Anterior cingulate cortex (tissue), 58 donors: ENCODE data around the gene COL20A1.
A peak's percentile ranks its signal among the peaks of the same experiment; 100 is the strongest.

Experiments used
- DNase-seq, 58 donors: peaks; one replicate each; lab custom pipeline; 2025; lab: John Stamatoyannopoulos, UW

The COL20A1 gene

DNA sequence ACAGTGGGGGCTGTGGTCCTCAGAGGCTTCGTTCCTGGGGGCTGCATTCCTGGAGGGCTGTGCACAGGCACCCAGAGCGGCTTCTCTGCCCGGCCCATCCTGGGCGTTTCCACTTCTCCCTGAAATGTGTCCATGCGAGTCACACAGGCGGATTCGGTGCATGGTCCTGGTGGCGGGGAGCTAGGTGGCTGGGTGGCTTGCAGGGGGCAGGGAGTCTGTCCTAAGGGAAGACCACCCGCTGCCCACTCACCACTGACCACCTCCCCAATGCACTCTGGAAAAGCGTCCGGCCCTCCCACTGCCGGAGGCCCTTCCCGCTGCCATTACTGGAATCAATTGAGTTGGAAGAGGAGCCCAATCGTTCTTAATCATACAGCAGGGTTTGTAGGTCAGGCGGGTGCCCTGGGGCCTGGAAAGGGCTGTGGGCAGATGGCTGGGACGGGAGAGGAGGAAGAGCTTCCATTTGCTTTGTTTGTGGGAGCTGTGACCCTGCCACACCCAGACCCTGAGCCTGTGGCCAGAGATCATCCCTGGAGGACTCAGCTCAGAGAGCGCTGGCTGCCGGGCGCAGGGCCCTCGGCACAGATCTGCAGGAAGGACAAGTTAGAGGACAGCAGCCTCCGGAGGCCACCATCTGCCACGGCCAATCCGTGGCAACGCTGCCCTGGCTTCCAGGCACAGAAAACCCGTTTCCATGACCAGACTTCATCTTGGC lies 61.8 kb downstream of the COL20A1 start:
- no peak for DNase-seq

DNA sequence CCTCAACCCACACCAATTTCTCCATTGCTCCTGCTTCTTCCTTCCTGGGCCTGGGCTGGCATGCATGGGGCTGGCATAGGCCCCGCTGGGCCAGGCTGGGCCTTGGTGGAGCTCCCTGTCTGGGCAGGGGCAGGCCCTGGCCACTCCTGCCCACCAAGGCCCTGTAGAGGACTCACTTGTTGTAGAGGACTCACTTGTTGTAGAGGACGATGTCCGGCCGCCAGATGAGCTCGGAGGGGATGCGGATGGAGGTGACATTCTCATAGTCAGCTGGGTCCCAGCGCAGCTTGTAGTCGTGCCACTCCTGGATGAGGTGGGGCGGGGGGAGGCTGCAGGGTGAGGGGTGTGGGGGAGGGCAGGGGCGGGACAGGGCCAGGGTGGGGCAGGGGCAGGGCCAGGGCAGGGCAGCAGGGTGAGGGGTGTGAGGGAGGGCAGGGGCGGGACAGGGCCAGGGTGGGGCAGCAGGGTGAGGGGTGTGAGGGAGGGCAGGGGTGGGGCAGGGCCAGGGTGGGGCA lies 62.9 kb downstream of the COL20A1 start:
- no peak for DNase-seq

DNA sequence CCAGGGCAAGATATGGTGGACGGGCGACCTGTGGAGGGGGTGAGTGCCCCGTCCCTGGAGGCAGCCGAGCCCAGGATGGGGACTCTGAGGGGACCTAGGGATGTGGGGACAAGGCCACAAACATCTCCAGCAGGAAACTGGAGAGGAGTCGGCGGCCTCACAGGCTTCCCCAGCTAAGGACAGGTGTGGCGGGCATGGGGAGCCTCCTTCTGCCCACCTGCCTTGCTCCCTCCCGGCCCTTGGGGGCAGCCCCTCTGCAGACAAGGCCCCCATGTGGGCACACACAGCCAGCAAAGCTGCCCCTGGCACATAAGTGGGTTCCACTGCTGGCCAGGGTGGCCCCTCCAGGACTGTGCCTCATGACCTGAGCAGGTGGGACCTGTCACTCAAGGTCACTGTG lies 63.5 kb downstream of the COL20A1 start:
- DNase-seq: no peak

DNA sequence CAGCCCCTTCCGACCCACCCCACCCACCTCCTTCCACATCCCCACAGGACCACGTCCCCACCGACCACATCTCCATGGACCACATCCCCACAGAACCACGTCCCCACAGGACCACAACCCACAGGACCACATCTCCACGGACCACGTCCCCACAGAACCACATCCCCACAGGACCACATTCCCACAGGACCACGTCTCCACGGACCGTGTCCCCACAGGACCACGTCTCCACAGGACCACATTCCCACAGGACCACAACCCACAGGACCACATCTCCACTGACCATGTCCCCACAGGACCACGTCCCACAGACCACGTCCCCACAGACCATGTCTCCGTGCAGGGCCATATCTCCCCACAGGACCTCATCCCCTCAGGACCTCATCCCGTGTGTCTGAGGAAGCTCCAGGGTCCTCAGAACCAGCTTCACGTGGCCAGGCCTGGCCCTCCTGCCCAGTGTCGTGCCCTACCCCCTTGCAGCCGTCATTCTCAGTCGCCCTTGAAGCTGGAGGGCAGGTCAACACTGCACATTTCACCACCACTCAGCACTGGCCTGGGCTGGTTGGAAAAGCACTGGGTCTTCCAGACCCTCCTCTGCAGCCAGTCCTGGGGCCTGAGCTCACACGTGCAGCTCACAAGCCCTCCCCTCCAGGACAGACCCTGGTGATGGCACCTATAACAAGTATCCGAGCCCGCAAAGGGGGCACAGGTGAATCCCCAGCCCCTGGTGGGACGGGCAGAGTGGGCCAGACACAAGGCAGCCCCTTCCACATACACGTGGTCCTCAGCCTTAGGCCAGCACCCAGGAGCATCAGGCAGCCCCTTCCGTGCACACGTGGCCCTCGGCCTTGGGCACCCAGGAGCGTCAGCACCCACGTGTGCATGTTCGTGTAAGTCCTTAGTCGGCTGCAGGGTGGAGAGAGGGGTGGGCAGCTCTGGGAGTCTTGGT lies 64.2 kb downstream of the COL20A1 start:
- DNase-seq: no peak

DNA sequence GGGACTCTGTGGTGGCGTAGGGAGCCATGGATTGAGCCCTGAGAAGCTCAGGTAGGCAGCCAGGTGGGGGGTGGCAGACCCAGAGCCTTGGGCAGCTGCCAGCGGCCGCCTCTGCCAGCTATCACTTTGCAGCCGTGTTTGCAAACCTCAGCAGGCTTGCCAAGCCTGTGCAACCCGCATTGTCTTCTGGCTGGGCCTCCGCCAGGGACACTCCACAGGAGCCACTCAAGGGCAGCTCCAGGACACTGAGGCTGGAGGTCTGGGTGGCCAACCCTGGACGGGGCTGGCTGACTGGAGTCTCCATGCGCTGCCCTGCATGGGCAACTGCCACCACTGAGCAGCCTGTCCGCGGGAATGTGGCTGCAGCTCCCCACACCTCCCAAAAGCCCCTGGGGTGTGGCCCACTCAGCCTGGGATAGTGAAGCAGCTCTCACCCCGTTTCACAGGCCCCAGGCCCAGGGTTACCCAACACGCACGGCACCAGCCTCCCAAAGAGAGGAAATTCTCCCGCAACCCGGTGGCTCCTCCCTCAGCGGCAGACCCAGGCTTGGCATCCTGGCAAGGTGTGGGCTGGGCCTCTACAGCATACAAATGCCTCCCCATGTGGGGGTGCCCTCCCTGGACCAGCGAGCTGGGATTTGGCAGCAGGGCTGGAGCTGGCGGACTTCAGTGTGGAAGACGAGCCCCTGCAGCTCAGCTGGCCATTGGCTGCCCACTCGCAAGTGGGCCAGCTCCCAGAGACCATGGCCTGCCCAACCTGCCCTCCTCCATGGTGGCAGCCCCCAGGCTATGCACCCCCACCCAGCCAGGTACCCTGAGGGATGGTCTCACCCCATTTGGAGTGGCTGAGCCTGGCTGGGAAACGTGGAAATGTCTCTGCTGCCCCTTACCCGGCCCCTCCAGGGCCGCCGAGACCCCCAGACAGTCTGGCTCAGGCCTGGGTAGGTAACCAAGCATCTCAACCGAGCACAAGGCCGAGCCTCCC lies 65.2 kb downstream of the COL20A1 start:
- peak in 22 of 58 donors; percentile 10 to 79 (median 32) for DNase-seq

DNA sequence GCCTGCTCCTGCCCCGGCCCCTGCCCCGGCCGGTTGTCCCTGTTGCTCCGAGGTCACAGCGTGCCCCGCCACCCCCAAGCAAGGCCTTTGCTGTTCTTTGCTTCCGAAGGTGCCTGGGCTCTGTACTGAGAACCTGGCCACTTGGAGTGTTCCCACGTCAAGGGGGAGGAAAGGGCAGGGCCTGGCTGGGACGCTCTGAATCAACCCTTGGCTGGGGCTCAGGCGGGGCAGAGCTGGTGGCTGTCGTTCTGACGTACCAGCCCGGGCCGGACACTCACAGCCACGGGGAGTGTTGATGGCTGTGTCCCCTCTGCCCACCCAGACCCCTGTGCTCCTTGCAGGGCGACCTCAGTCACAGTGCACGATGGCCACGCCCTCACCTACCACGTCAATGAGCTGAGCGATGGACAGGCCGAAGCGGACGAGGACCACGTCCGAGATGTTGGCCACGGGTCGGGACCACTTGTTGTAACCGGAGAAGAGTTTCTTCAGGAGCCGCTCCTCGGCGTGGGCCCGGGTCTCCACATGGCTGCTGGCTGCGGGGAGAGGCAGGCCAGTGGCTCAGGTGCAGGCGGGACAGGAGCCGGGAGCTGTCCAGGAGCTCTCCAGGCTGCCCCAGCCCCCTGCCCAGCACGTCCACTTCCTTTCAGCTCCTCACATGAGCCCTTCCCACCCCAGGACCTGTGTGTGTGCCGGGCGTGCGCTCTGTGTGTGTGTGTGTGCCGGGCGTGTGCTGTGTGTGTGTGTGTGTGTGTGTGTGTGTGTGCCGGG lies 66.4 kb downstream of the COL20A1 start:
- no peak for DNase-seq

DNA sequence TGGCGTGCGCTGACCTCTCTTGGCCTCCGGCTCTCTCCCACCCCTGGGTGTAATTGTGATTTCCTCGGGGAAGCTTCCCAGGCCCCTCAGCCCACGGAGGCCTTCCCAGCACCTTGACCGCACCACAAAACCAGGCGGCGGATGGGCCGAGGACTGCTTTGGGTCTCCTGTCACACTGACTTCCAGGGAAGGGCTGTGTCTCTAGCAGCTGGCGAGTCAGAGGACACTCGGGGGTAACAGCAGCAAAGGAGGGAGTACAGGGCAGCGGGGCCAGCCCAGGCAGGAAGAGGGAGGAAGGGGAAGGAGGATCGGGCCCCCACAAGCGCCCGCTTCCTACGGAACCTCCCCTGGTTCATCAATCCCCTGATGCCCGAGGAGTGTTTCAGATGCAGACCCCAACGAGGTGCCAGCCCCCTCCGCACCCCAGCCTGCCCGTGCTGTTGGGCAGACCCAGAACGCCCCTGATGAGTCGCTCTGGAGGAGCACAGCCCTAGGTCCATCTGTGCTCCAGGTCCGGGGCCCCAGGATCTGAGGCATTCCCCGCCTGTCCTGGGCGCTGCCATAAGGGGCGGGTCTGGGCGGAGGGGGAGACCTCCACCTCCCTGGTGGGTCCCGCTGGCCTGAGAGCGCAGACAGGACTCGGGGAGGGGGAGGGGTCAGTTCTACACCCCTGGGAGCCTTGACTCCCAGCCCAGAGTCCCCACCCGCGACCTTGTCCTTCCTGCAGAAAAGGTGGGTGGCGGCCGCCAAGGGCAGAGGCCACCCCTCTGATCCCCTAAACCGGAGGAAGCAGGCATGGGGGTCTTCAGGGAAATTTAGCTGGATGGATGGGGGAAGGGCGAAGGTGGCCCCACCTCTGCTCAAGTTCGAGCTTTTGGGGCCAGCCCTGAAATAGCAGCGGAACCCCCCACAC lies 67.2 kb downstream of the COL20A1 start:
- peak in 1 of 58 donors; percentile 45 for DNase-seq

DNA sequence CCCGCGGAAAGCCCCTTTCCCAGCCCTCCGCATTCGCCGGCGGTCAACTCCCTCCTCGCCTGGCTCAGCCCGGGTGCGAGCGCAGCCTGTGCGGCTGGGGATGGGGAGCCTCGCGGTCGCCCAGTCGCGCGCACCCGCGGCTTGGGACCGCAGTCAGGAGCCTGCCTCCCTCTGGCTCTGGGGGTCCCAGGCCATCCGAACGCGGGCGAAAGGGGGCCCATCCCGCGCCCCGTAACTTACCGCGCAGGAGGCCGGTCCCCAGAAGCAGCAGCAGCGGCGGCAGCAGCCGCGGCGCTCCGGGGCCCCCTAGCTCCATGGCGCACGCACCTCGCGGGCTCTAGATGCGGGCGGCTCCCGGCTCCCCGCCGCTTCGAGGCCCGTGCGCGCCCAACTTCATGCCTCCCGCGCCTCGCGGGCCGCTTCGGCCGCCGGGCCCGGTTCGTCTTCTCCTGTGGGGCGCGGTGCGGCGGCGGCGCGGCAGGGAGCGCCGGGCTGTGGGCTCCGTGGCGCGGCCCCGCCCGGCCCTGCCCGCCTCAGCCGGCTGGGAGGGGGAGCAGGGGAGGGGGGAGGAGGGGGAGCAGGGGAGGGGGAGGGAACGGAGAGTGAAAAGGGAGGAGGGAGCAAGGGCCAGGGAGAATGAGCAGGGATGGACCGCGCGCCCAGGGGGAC lies 68.0 kb downstream of the COL20A1 start, which contains the start of gene CHRNA4:
Gene CHRNA4 (minus strand): TSS at position 500 of the 669 bp plus-strand sequence. CDS start 184 bp downstream, at position 316.
- peak in 5 of 58 donors; percentile 17 to 58 (median 29) for DNase-seq

DNA sequence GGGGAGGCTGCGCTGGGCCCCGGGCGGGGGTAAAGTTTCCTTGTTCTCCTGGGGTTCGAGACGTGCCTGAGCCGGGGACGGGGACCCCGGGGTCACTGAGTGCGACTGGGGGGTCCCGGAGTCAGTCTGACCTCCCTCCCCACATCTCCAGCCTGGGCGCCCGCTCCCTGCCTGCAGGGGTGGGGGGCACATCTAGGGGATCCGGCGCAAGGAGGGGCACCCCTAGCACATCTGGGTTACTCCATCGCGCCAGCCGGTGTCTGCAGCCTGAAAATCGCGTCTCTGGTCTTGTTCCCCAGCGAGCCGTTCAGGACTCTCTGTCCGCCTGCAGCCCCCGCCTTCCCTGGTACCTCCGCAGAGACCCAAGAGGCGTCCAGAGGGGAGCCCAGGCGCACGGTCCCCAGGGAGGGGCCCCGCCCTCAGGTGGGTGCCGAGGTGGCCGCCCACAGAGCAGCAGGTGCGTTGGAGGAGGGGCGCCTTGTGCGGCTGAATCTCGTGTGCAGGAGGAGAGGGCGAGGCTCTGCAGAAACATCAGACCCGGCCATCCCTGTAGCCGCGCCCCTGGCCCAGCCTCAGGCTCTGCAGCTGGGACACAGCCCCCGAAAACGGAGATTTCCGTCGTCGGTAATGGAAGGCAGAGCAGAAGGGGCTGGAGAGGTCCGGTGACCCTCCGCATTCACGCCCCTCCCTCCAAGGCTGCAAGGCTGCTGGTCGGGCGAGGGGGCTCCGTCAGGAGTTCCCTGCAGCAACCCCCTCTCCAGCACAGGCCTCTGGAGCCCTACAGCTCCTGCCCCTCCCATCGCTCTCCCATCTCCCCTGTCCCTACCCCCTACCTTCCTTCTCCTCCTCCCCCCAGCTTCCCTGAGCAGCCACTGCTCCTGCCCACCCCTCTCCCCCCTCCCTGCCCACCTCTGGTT lies 68.8 kb downstream of the COL20A1 start:
- no peak for DNase-seq

DNA sequence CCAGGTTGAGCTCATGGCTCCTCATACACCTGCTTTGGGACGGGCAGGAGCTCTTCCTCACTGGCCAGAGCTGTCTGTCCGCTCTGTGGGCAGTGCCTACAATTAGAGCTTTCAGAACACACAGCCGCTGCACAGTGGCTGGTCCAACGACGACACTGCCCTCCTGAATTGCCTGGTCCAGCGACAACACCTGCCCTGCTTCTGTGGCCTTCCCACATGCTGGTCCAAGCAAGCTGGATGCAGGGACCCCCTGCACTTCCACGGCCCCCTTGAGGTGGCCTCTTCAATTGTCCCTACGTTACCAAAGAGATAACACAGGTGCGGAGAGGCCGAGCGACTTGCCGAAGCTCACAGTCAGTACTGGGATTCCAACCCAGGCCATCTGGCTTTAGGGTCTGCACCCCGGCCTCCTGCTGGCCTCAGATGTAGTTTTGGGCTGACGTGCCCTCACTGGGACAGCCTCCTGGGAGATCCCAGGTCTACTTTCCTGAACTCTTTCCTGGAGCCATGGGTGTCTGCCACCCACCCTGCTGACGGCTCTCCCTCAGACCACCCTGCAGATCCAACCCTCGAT lies 69.5 kb downstream of the COL20A1 start:
- DNase-seq: no peak

DNA sequence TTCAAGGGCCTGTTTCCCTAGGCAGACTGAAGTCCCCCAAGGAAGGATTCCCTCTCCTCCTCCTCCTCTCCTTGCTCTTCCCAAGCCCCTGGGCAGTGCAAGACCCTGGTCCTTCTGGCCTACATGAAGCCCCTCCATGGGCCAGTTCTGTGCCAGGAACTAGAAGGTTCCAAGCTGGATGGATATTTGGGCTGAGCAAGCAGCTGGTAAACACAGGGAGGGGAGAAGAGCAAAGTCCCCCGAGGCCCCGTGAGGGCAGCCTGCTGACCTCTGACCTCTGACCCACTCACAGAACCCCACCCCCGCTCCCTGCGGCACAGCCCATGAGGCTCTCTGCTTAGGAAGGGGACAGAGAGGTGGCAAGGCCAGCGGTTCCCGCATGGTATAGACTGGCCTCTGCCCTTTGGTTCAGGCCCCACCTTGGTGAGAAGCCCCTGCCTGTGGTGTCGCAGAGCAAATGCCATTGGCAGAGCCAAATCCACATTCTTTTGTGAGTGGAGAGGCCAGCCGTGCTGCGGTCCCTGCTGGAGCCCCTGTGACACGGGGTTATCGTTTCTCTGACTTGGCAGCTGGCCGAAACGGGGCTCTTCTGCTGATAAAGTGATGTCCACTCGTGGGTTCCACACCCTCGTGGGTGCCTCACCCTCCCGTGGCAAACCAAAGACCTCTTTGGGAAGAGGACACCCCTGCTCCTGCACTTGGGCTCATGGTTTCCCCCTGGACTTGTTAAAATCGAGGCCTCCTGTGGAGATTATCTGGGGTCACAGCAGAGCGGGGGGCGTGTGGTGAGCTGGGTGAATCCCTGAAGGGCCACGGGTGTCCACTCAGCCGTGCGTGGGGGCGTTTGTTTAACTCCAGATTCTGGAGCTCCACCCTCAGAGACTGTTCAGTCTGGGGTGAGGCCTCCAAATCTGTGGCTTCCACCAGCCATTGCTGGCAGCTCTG lies 70.3 kb downstream of the COL20A1 start:
- no peak for DNase-seq

DNA sequence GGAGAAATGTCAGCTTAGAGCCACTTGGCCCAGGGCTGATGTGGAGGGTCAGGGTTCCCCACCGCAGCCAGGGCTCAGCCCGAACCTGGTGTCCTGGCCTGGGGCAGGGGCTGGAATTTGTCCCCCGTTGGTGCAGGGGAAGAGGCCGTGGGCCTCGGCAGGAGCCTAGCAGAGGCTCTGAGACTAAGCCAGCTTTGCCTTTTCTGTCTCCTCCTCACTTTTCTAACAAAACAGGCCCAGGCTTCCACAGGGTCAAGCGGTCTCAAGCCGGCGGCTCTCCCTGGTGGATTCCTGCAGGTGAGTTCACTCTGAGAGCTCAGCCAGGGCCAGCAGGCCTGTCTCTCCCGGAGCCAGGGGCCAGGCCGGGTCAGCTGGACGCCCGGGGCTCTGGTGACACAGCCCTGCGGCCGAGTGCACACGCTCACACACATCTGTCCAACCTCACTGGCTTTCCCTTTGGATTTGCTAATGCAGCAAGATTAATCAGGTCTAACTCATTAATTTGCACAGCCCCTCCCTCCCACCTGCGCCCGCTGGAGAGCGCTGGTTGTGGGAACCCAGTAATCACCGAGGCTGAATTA lies 71.1 kb downstream of the COL20A1 start:
- no peak for DNase-seq

DNA sequence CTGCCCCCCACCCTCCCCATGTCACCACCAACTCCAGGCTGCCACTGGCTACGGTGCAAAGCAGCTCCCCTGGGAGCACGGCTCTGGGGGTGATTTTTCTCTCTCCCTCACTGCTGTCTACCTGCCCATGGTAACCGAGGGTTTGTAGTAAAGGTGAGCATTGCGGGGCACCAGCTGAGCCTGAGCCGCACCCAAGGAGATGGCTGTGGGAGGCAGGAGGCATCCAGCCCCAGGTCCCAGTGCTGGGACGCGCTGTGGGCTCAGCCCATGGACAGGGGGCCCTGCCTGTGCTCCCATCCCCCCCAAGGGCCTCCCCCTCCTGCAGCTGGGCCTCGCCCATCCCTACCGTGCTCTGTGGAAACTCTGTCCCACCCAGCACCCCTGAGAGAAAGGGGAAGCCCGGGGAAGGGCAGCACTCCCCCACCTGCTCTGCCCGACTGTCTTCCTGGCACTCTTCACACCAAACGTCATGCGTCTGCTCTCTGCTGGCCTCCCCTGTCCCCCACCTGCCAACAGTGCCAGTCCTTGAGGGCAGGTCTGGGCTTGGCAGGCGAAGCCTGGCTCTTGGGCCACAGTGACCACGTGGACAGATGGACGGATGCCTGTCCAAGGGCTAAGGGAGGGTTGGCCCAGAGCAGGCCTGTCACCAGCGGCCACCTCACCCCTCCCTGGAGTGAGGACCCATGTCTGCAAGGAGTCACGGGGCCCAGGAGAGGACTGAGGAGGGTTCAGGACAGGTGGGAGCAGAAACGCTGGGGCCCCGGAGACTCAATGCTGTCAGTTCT lies 72.0 kb downstream of the COL20A1 start:
- no peak for DNase-seq
